SK-N-SH (cell line): ENCODE data around the gene ZMAT5. TPM values are rescaled to one million over a fixed set of nuclear protein-coding genes. Genes with fewer than 3 reads are reported as not detected.

Source experiments
- CTCF ChIA-PET: fragments of 300-600, 350-600 bp; formaldehyde crosslinking; extraction: SDS; loops from one replicate; lab custom pipeline; 2021; lab: Yijun Ruan, JAX
- POLR2A ChIA-PET: fragments of 350-600 bp; sonication (Branson Sonifier 250); formaldehyde crosslinking; extraction: SDS; loops from one replicate; lab custom pipeline; 2020; ENCODE audit warnings: antibody characterized with exemption, inconsistent platforms; lab: Yijun Ruan, JAX
- DNase-seq: peaks from one replicate; pipeline ENCODE4 v3.0.0; 2012
- H2AFZ ChIP-seq: fragments of 200-600 bp; sonication (generic); 2 replicates; pipeline ENCODE4 v1.8.1; 2016; ENCODE audit warnings: antibody characterized with exemption, mild to moderate bottlenecking, low read depth
- H3F3A ChIP-seq: fragments of 200-600 bp; sonication (generic); replicated peaks from 2 replicates; pipeline ENCODE3; 2016; ENCODE audit warnings: antibody characterized with exemption, mild to moderate bottlenecking; ENCODE audit not compliant: insufficient read depth
- H3K27ac ChIP-seq, 2 experiments: fragments of 200-500 bp in 1 of 2; fragments of 200-600 bp in 1 of 2; sonication (Bioruptor generic) in 1 of 2; sonication (generic), shearing (Covaris generic) in 1 of 2; 2 replicates each; pipeline versions ENCODE4 v1.5.1 to v1.6.1; 2014 to 2016; ENCODE audit warnings: low read depth in 2 of 2, inconsistent platforms in 1 of 2, low read length in 1 of 2, mild to moderate bottlenecking in 1 of 2, mixed read lengths in 1 of 2
- H3K27me3 ChIP-seq: fragments of 200-600 bp; sonication (generic), shearing (Covaris generic); 2 replicates; pipeline ENCODE4 v1.6.1; 2016; ENCODE audit warnings: mixed run types; ENCODE audit not compliant: insufficient read depth
- H3K36me3 ChIP-seq, 2 experiments: fragments of 200-500 bp in 1 of 2; fragments of 200-600 bp in 1 of 2; sonication (Bioruptor generic) in 1 of 2; sonication (generic) in 1 of 2; replicated peaks in 1 of 2; 2 replicates each; pipeline versions ENCODE3 to v1.5.1; 2014 to 2016; ENCODE audit warnings: low read length in 1 of 2, mild to moderate bottlenecking in 1 of 2; ENCODE audit not compliant: insufficient read depth in 2 of 2, control insufficient read depth in 1 of 2
- H3K4me1 ChIP-seq, 2 experiments: fragments of 200-500 bp in 1 of 2; fragments of 200-600 bp in 1 of 2; sonication (Bioruptor generic) in 1 of 2; sonication (generic), shearing (Covaris generic) in 1 of 2; 2 replicates each; pipeline versions ENCODE4 v1.5.1 to v1.6.1; 2014 to 2016; ENCODE audit warnings: low read depth in 1 of 2, low read length in 1 of 2, mixed run types in 1 of 2; ENCODE audit not compliant: insufficient read depth in 2 of 2, control insufficient read depth in 1 of 2
- H3K4me2 ChIP-seq: fragments of 200-600 bp; sonication (generic), shearing (Covaris generic); 2 replicates; pipeline ENCODE4 v1.6.1; 2017; ENCODE audit warnings: mixed run types
- H3K4me3 ChIP-seq, 2 experiments: fragments of 200-500 bp in 1 of 2; fragments of 200-600 bp in 1 of 2; sonication (Bioruptor generic) in 1 of 2; sonication (generic), shearing (Covaris generic) in 1 of 2; 2 replicates each; pipeline versions ENCODE4 v1.5.1 to v1.8.1; 2014 to 2016; ENCODE audit warnings: low read depth in 2 of 2, inconsistent platforms in 1 of 2, low read length in 1 of 2, mild to moderate bottlenecking in 1 of 2, mixed read lengths in 1 of 2, moderate library complexity in 1 of 2
- H3K79me2 ChIP-seq: fragments of 200-600 bp; sonication (generic); 2 replicates; pipeline ENCODE4 v1.8.1; 2017; ENCODE audit warnings: mild to moderate bottlenecking; ENCODE audit not compliant: insufficient read depth
- H3K9ac ChIP-seq: fragments of 200-600 bp; sonication (generic); 2 replicates; pipeline ENCODE4 v1.6.1; 2017; ENCODE audit warnings: mixed run types
- H3K9me2 ChIP-seq: fragments of 200-600 bp; sonication (generic); 2 replicates; pipeline ENCODE4 v1.6.1; 2017; ENCODE audit warnings: mixed run types
- H3K9me3 ChIP-seq: fragments of 200-600 bp; sonication (generic); 2 replicates; pipeline ENCODE4 v1.6.1; 2017; ENCODE audit warnings: mixed run types, mild to moderate bottlenecking, moderate library complexity
- H4K20me1 ChIP-seq: fragments of 200-600 bp; sonication (generic); 2 replicates; pipeline ENCODE4 v1.6.1; 2017; ENCODE audit warnings: mild to moderate bottlenecking, mixed run types; ENCODE audit not compliant: insufficient read depth
- CHD2 ChIP-seq: fragments of 150-350 bp; IDR thresholded peaks from 2 replicates; pipeline ENCODE4 v1.6.1; 2018; ENCODE audit warnings: low read length; ENCODE audit not compliant: partially characterized antibody
- EP300 ChIP-seq, 2 experiments: IDR thresholded peaks; 2 replicates each; pipeline versions ENCODE4 v1.4.0 to v1.6.1; 2012; ENCODE audit warnings: borderline replicate concordance in 1 of 2, low read depth in 1 of 2, low read length in 1 of 2
- FOXJ3 ChIP-seq: sonication (generic); formaldehyde crosslinking; IDR thresholded peaks from 2 replicates; pipeline ENCODE4 v1.5.1; 2020; ENCODE audit warnings: mild to moderate bottlenecking, missing genetic modification reagents
- FOXM1 ChIP-seq: IDR thresholded peaks from 2 replicates; pipeline ENCODE4 v1.4.0; 2012; ENCODE audit warnings: low read depth, mild to moderate bottlenecking
- GATA2 ChIP-seq: sonication (generic); formaldehyde crosslinking; IDR thresholded peaks from 2 replicates; pipeline ENCODE4 v1.5.0; 2020; ENCODE audit warnings: mild to moderate bottlenecking, missing genetic modification reagents
- JUND ChIP-seq: IDR thresholded peaks from 2 replicates; pipeline ENCODE4 v1.4.0; 2012
- MXI1 ChIP-seq: IDR thresholded peaks from 2 replicates; pipeline ENCODE4 v1.6.1; 2012; ENCODE audit warnings: mild to moderate bottlenecking, low read depth, low read length, improper control_type of control experiment
- POLR2AphosphoS5 ChIP-seq: IDR thresholded peaks from 2 replicates; pipeline ENCODE4 v1.6.1; 2012; ENCODE audit warnings: low read depth, low read length
- RAD21 ChIP-seq: IDR thresholded peaks from 2 replicates; pipeline ENCODE4 v1.6.1; 2012; ENCODE audit warnings: mild to moderate bottlenecking, low read length
- RCOR1 ChIP-seq: fragments of 150-350 bp; IDR thresholded peaks from 2 replicates; pipeline ENCODE4 v1.6.1; 2017; ENCODE audit warnings: antibody characterized with exemption, low read length
- RFX5 ChIP-seq: IDR thresholded peaks from 2 replicates; pipeline ENCODE4 v1.6.1; 2012; ENCODE audit warnings: mild to moderate bottlenecking, improper control_type of control experiment, low read length
- RXRA ChIP-seq: IDR thresholded peaks from 2 replicates; pipeline ENCODE4 v1.4.0; 2012; ENCODE audit warnings: low read depth, mild to moderate bottlenecking, borderline replicate concordance
- SIN3A ChIP-seq: IDR thresholded peaks from 2 replicates; pipeline ENCODE4 v1.6.1; 2012; ENCODE audit warnings: low read depth, mild to moderate bottlenecking, low read length, moderate library complexity, borderline replicate concordance
- YY1 ChIP-seq: IDR thresholded peaks from 2 replicates; pipeline ENCODE4 v1.4.0; 2012; ENCODE audit warnings: low read depth, mild to moderate bottlenecking
- WGBS: methylation state at CpG from one replicate; pipeline ENCODE4 v1.1.6; 2017; ENCODE audit warnings: low lambda C conversion rate; 5-methylcytosine and 5-hydroxymethylcytosine counted together
- polyA plus RNA-seq, 3 experiments: library from polyadenylated mRNA; depleted of rRNA; stranded (reverse); fragments of >200 nt; gene quantifications; 2 replicates each; pipeline ENCODE4 v1.2.3, GENCODE V29; 2012
- TF ChIP-seq, protein P1 (sequence below): fragments of 150-350 bp; IDR thresholded peaks from 2 replicates; pipeline ENCODE4 v1.6.1; 2016; ENCODE audit warnings: mild to moderate bottlenecking, low read depth, low read length
- TF ChIP-seq, protein P2 (sequence below): IDR thresholded peaks from 2 replicates; pipeline ENCODE4; 2012
- TF ChIP-seq, protein P3 (sequence below): IDR thresholded peaks from 2 replicates; pipeline ENCODE4 v1.4.0; 2012; ENCODE audit warnings: low read depth, borderline replicate concordance
- TF ChIP-seq, protein P4 (sequence below): IDR thresholded peaks from 2 replicates; pipeline ENCODE4 v1.6.1; 2012; ENCODE audit warnings: mild to moderate bottlenecking, low read depth, low read length, moderate library complexity

Gene ZMAT5
- polyA plus RNA-seq, 1 of the 3 experiments (the other 2 are of a cell fraction): 35.0 TPM

DNA sequence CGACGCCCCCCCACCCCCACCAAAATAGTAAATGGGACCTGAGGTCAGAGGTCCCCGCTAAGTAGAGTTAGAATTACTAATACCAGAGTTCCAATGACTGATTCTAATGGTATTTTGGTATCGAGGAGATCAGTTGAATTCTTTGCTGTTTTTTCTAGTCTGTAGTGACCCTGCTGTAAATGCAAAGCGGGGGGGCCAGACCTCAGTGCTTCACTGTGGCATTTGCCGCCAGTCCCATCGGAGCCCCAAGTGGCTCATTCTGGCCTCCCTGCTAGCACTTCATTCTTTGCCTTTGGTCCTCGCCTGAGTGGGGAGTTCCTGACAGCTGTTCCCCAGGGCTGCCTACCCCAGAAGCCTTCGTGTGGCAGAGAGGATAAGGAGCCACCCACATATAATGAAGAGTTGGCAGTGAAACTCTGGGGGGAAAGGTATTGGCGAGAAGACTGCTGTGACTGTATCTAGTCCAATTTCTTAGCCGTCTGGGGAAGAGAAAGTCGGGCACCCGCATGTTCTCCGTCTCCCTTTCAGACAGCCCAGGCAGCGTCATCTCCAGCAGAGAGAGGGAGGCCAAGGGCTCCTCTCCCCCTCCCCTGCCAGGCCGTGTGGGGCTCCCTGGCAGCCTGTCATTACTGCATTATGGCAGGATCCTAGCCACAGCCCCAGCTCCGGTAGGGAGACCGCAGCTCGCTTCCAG is 66.5 kb downstream of the ZMAT5 start:
- no peak for DNase-seq
- H3K4me2 ChIP-seq: peak overlapping the region; percentile 1; the same call in 1 of the 2 replicates
- TF ChIP-seq RAD21 (no peak), FOXM1 (no peak), JUND (peak; percentile 20; the same call in 1 of the 2 replicates), MXI1 (no peak), FOXJ3 (no peak), SIN3A (no peak), RFX5 (no peak)
- TF ChIP-seq, protein P1, sequence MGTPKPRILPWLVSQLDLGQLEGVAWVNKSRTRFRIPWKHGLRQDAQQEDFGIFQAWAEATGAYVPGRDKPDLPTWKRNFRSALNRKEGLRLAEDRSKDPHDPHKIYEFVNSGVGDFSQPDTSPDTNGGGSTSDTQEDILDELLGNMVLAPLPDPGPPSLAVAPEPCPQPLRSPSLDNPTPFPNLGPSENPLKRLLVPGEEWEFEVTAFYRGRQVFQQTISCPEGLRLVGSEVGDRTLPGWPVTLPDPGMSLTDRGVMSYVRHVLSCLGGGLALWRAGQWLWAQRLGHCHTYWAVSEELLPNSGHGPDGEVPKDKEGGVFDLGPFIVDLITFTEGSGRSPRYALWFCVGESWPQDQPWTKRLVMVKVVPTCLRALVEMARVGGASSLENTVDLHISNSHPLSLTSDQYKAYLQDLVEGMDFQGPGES: no peak
- no peak overlapping the region for H3K4me3 ChIP-seq
- CTCF ChIA-PET: interaction anchor here (0.6 to 3.0 kb wide), 4 partner anchors 11 to 305 kb away, joined by 3 to 25 read pairs (median 10); no protein-coding TSS in a partner anchor
- no peaks in the 10 kb centered on the region for H3K9me2 ChIP-seq
- no peaks in the 10 kb centered on the region for H4K20me1 ChIP-seq
- no peaks in the 10 kb centered on the region for H3F3A ChIP-seq
- no peak overlapping the region for H3K9ac ChIP-seq
- H2AFZ ChIP-seq: no peak overlapping the region
- no peaks in the 10 kb centered on the region for H3K79me2 ChIP-seq
- no peaks in the 10 kb centered on the region for H3K27me3 ChIP-seq
- POLR2A ChIA-PET: no interaction called here
- H3K4me1 ChIP-seq: peaks cover 12 to 85% of the 10 kb centered on the region in 2 experiments; a peak in 2 of 4 replicates
- WGBS: 71% methylated on average over 16 of the region's 19 CpGs
- no peak overlapping the region for H3K27ac ChIP-seq
- H3K36me3 ChIP-seq: peaks cover 3 to 4% of the 10 kb centered on the region in 2 experiments
- no peaks in the 10 kb centered on the region for H3K9me3 ChIP-seq

DNA sequence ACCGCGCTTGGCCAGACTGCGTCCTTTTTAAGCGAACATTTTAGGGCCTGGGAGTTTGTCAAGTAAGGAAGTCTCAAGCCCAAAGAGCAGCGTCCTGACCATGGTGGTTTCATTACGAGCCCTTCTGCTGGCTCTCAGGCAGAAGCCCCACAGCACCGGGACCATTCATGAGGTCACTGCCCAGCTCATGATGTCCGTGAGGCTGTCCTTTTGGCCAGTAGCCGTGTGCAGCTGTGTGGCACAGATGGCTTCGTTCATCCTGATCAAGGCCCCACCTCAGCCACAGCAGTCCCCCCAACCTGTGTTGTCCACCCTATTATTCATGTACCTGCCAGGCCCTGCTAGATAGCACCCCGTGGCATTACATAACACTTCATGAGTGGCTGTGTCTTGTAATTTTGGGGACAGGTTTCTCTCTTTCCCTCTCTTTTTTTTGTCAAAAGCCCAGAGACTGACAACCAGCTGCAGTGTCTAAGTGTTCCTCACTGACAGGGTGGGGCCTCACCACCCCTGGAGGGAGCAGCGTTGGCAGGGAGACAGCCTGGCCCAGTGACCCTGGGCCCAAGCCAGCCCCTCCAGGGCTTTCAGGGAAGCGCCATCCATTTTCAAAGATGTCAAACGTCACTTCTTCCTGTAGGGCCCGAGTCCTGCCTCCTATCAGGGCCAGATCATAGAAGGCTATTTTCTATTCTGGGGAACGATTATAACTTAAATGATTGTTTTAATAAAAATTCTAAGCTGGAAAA is 68.8 kb downstream of the ZMAT5 start:
- Histone ChIP-seq H3K79me2 (no peaks in the 10 kb centered on the region), H3K9ac (no peak overlapping the region), H3K27me3 (no peaks in the 10 kb centered on the region), H3K4me1 (peaks cover 12 to 80% of the 10 kb centered on the region in 2 experiments; a peak in 2 of 4 replicates), H3K36me3 (peaks cover 3 to 16% of the 10 kb centered on the region in 2 experiments), H4K20me1 (no peaks in the 10 kb centered on the region), H3K27ac (peak overlapping the region in 1 of 2 experiments; percentile 65; a peak in 2 of 4 replicates), H3K9me3 (no peaks in the 10 kb centered on the region), H2AFZ (no peak overlapping the region), H3K9me2 (no peaks in the 10 kb centered on the region), H3F3A (no peaks in the 10 kb centered on the region), H3K4me3 (no peak overlapping the region), H3K4me2 (no peak overlapping the region)
- peak; percentile 72 for DNase-seq
- ChIA-PET POLR2A (interaction anchor here (0.6 to 1.2 kb wide), 3 partner anchors 15 to 140 kb away, joined by 3 to 5 read pairs (median 3); partner anchors contain the start of gene ASCC2), CTCF (interaction anchor here (0.6 to 1.9 kb wide), 5 partner anchors 8 to 307 kb away, joined by 3 to 6 read pairs (median 4); no protein-coding TSS in a partner anchor)
- whole genome bisulfite sequencing: 72% methylated on average over 14 of the region's 16 CpGs
- peak in 1 of 2 experiments; percentile 39; a peak in 1 of 4 replicates for TF ChIP-seq EP300 (IDR thresholded peaks at IDR 0.05; ENCODE audit: borderline replicate concordance in 1 of 2, low read depth in 1 of 2, low read length in 1 of 2)
- TF ChIP-seq, protein P2, sequence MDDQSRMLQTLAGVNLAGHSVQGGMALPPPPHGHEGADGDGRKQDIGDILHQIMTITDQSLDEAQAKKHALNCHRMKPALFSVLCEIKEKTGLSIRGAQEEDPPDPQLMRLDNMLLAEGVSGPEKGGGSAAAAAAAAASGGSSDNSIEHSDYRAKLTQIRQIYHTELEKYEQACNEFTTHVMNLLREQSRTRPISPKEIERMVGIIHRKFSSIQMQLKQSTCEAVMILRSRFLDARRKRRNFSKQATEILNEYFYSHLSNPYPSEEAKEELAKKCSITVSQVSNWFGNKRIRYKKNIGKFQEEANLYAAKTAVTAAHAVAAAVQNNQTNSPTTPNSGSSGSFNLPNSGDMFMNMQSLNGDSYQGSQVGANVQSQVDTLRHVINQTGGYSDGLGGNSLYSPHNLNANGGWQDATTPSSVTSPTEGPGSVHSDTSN: no peak
- TF ChIP-seq, protein P3, sequence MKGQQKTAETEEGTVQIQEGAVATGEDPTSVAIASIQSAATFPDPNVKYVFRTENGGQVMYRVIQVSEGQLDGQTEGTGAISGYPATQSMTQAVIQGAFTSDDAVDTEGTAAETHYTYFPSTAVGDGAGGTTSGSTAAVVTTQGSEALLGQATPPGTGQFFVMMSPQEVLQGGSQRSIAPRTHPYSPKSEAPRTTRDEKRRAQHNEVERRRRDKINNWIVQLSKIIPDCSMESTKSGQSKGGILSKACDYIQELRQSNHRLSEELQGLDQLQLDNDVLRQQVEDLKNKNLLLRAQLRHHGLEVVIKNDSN: no peak
- no peak for TF ChIP-seq RFX5
- TF ChIP-seq POLR2AphosphoS5: no peak
- no peak for TF ChIP-seq CHD2
- TF ChIP-seq, protein P4, sequence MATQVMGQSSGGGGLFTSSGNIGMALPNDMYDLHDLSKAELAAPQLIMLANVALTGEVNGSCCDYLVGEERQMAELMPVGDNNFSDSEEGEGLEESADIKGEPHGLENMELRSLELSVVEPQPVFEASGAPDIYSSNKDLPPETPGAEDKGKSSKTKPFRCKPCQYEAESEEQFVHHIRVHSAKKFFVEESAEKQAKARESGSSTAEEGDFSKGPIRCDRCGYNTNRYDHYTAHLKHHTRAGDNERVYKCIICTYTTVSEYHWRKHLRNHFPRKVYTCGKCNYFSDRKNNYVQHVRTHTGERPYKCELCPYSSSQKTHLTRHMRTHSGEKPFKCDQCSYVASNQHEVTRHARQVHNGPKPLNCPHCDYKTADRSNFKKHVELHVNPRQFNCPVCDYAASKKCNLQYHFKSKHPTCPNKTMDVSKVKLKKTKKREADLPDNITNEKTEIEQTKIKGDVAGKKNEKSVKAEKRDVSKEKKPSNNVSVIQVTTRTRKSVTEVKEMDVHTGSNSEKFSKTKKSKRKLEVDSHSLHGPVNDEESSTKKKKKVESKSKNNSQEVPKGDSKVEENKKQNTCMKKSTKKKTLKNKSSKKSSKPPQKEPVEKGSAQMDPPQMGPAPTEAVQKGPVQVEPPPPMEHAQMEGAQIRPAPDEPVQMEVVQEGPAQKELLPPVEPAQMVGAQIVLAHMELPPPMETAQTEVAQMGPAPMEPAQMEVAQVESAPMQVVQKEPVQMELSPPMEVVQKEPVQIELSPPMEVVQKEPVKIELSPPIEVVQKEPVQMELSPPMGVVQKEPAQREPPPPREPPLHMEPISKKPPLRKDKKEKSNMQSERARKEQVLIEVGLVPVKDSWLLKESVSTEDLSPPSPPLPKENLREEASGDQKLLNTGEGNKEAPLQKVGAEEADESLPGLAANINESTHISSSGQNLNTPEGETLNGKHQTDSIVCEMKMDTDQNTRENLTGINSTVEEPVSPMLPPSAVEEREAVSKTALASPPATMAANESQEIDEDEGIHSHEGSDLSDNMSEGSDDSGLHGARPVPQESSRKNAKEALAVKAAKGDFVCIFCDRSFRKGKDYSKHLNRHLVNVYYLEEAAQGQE: no peak
- no peak for TF ChIP-seq FOXM1
- peak; percentile 15; the same call in 1 of the 2 replicates for TF ChIP-seq MXI1
- no peak for TF ChIP-seq RXRA
- no peak for TF ChIP-seq GATA2 (CRISPR knock-in tag)
- TF ChIP-seq FOXJ3: no peak
- no peak for TF ChIP-seq RCOR1
- TF ChIP-seq YY1: no peak
